Esophagus squamous epithelium (tissue), 5 donors: ENCODE measurements around the gene DNAAF3. TPM values are rescaled to one million over a fixed set of nuclear protein-coding genes. Genes with fewer than 3 reads are reported as not detected.
A peak's percentile ranks its signal among the peaks of the same experiment; 100 is the strongest.

ENCODE experiments used
- DNase-seq: peaks from one replicate; lab custom pipeline; 2025; lab: John Stamatoyannopoulos, UW
- H3K27ac ChIP-seq, 4 donors: fragments of 200-600 bp; sonication (generic); one replicate each; pipeline ENCODE4 v1.5.1; 2016 to 2019; ENCODE audit warnings: mild to moderate bottlenecking in 1 of 4
- H3K27me3 ChIP-seq, 4 donors: fragments of 200-600 bp; sonication (generic); 1 replicate in 3 of 4; 2 replicates in 1 of 4; pipeline versions ENCODE4 v1.5.1 to v1.6.0; 2017 to 2021; ENCODE audit warnings: antibody characterized with exemption in 1 of 4
- H3K36me3 ChIP-seq, 3 donors: fragments of 200-600 bp; sonication (generic); one replicate each; pipeline ENCODE4 v1.5.1; 2016 to 2019
- H3K4me1 ChIP-seq, 3 donors: fragments of 200-600 bp; sonication (generic); one replicate each; pipeline ENCODE4 v1.5.1; 2017 to 2019
- H3K4me3 ChIP-seq, 4 donors: fragments of 200-600 bp; sonication (generic); 1 replicate in 3 of 4; 2 replicates in 1 of 4; pipeline ENCODE4 v1.5.1; 2016 to 2019; ENCODE audit warnings: mild to moderate bottlenecking in 2 of 4, moderate library complexity in 1 of 4
- H3K9me3 ChIP-seq, 3 donors: fragments of 200-600 bp; sonication (generic); one replicate each; pipeline ENCODE4 v1.5.1; 2016 to 2019
- POLR2A ChIP-seq, 4 donors: fragments of 450-650 bp; IDR thresholded peaks; one replicate each; pipeline ENCODE4 v1.6.1; 2017; ENCODE audit warnings: antibody characterized with exemption in 4 of 4, mild to moderate bottlenecking in 4 of 4, moderate library complexity in 3 of 4
- WGBS, 2 donors: methylation state at CpG; one replicate each; pipeline ENCODE4 v1.1.5; 2018; 5-methylcytosine and 5-hydroxymethylcytosine counted together
- intact Hi-C: fragments of 100-400 bp; cut with DNase I; formaldehyde crosslinking; loops from one replicate; pipeline ENCODE4 v1.15.0; 2022
- total RNA-seq, 4 donors: library from RNA; depleted of rRNA; stranded (reverse); fragments of >200 nt; gene quantifications; one replicate each; pipeline ENCODE4 v1.1.0, GENCODE V29; 2016
- TF ChIP-seq, protein P1 (sequence below), 6 experiments: fragments of 450-650 bp in 4 of 6; fragments of 200-600 bp in 2 of 6; sonication (generic) in 2 of 6; IDR thresholded peaks; one replicate each; pipeline ENCODE4 v1.5.1; 2016 to 2019; ENCODE audit warnings: antibody characterized with exemption in 6 of 6, mild to moderate bottlenecking in 4 of 6, moderate library complexity in 4 of 6
- donor health status: DM: yes; HTN: yes; CAD: no.

DNAAF3 gene
- 1 to 10 TPM in 3 of 4 donors, under 1 TPM in 1; 0.53 to 2.8 (median 1.4) TPM for total RNA-seq

DNA sequence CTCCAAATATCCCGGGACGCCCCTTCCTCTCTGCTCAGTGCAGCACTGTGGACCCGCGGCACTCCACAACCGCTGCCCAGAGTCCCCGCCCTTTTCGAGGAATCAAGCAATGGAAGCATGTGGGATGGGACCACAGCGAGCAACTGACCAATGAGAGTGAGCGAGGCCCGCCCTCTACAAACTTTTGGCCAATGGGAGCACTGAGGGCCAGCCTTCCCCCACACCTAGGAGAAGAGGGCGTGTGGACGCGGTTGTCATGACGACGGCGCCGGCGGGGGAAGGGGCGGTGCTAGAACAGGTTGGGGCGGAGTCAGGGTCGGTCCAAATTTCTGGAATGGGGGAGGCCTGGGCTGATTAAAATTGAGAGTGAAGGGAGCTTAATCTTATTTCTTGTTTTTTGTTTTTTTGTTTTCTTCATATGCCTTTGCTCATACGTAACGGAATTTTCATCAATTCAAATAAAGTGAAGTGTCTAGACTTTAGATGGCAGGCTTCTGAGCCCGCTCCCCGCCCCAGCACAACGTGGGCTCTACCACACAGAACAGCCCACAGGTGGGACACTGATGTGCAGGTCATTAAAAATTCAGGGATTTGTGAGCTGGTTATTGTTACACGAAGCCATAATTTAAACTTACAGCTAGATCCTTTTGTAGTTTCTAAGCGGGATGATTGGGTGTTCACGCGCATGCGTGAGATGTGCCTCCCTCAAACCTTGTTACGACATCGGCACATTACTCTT is at the start of gene DNAAF3:
DNAAF3 (minus strand) TSS at position 84 of the 739 bp plus-strand sequence. CDS start 200 bp downstream, outside the sequence.
- intact Hi-C loops, result no loop called here
- peaks cover 0 to 23% (median 13%) of the 10 kb centered on the region in 3 donors for H3K4me1 ChIP-seq
- WGBS, 2 donors, result 2 to 5% methylated on average over 23 to 29 of the region's 33 CpGs
- TF ChIP-seq POLR2A (IDR thresholded peaks at IDR 0.05), result no peak
- TF ChIP-seq, protein P1, sequence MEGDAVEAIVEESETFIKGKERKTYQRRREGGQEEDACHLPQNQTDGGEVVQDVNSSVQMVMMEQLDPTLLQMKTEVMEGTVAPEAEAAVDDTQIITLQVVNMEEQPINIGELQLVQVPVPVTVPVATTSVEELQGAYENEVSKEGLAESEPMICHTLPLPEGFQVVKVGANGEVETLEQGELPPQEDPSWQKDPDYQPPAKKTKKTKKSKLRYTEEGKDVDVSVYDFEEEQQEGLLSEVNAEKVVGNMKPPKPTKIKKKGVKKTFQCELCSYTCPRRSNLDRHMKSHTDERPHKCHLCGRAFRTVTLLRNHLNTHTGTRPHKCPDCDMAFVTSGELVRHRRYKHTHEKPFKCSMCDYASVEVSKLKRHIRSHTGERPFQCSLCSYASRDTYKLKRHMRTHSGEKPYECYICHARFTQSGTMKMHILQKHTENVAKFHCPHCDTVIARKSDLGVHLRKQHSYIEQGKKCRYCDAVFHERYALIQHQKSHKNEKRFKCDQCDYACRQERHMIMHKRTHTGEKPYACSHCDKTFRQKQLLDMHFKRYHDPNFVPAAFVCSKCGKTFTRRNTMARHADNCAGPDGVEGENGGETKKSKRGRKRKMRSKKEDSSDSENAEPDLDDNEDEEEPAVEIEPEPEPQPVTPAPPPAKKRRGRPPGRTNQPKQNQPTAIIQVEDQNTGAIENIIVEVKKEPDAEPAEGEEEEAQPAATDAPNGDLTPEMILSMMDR (IDR thresholded peaks at IDR 0.05), result peak in 1 of 6 experiments; percentile 14
- H3K27me3 ChIP-seq, result peaks cover 2 to 99% (median 6%) of the 10 kb centered on the region in 4 donors
- DNase-seq, result peak; percentile 65
- peak within 1 kb of the TSS; percentile 13 to 69 (median 50) for H3K4me3 ChIP-seq
- H3K27ac ChIP-seq, result peak within 1 kb of the TSS in 3 of 4 donors; percentile 34 to 68 (median 66)
- H3K36me3 ChIP-seq, result no peaks in the 10 kb centered on the region
- no peaks in the 10 kb centered on the region for H3K9me3 ChIP-seq

DNA sequence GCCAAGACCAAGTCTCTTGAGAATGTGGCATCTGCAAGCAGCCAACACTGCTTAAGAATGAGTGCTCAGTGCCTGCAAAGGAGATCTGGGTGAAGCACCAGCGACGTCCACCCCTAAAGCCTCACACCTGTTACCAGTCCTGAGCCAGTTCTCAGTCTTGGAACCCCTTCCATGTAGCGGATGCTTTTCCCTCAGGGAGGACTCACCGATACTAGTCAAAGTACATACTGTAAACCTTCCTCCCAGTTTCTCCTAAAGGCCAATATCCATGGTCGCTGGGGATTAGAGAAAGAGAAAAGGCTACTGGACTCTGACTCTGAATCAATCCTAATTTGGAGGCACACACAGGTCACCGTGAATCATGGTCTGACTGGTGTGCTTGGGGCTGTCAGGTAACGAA is 47.1 kb upstream of the DNAAF3 start:
- Histone ChIP-seq H3K4me1 (peaks cover 10 to 34% (median 20%) of the 10 kb centered on the region in 3 donors), H3K9me3 (peaks cover 0 to 10% (median 6%) of the 10 kb centered on the region in 3 donors), H3K27ac (no peak overlapping the region), H3K36me3 (no peaks in the 10 kb centered on the region), H3K27me3 (peaks cover 0 to 36% (median 0%) of the 10 kb centered on the region in 4 donors), H3K4me3 (no peak overlapping the region)
- no peak for DNase-seq
- TF ChIP-seq, protein P1 (IDR thresholded peaks at IDR 0.05), result no peak
- TF ChIP-seq POLR2A (IDR thresholded peaks at IDR 0.05), result no peak
- WGBS, 2 donors, result 80% methylated on average over 3 to 6 of the region's 7 CpGs
- intact Hi-C loops, result no loop called here

DNA sequence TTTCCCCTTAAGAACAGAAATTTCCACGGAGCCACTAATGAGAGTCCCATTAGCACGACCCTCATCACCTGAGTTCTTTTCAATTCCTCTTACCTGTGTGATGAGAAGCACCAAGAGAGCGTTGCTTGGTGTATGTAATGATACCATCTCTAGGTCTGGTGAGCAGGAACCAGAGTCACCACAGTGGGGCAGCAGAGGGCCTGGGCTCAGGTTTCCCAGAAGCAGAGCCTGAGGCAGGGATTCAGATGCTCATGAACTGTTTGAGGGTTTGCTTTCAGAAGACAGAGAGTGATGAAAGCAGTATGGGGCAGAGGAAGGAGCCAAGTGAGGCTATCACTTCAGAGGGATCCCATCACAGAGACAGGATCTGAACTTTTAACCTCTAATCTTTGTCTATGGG is 46.0 kb upstream of the DNAAF3 start:
- 77% methylated on average over 2 of the region's 3 CpGs; no CpG with 5 or more reads in 1 of the 2 donors for WGBS, 2 donors
- DNase-seq, result no peak
- Histone ChIP-seq H3K4me3 (no peak overlapping the region), H3K27me3 (peaks cover 0 to 36% (median 0%) of the 10 kb centered on the region in 4 donors), H3K4me1 (peaks cover 11 to 35% (median 19%) of the 10 kb centered on the region in 3 donors), H3K36me3 (no peaks in the 10 kb centered on the region), H3K9me3 (peaks cover 0 to 10% (median 6%) of the 10 kb centered on the region in 3 donors), H3K27ac (no peak overlapping the region)
- TF ChIP-seq, protein P1 (IDR thresholded peaks at IDR 0.05), result peak in 2 of 6 experiments; percentile 38 to 57
- no peak for TF ChIP-seq POLR2A (IDR thresholded peaks at IDR 0.05)
- intact Hi-C loops, result no loop called here

DNA sequence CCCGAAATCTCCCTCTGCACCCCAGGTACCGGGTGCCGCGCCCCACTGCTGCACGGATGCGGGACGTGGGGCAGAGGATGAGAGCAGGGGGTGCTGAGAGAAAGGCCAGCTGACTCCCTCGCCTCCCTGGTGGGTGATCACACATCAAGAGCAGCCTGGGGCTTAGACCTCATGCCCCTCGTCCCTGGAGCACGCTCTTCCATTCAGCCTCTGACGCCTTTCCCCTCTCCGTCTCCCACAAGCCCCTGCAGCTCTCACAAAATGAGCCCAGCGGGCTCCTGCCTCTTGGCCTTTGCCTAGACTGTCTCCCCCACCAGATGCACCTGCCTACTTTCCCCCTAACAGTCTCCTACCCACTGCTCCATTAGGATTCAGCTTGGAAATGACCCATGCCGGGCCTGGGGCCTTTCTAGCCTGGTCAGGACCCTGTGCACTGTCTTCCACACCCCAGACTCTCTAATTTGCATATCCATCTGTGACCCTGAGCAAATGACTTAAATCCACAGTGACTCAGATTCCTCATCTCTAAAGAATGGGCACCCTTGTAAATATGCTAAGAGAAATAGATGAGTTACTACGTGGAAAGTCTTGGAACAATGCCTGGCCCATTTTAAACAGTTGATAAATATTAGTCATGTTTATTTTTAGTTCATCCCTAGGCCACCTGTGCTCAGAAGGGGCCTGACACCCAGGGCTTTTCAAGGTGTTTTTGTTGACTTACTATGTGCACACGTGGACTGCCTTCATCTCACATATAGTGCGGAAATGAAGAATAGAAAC is 43.5 kb upstream of the DNAAF3 start:
- Histone ChIP-seq H3K4me1 (peaks cover 9 to 31% (median 17%) of the 10 kb centered on the region in 3 donors), H3K4me3 (no peak overlapping the region), H3K9me3 (peaks cover 0 to 10% (median 6%) of the 10 kb centered on the region in 3 donors), H3K36me3 (no peaks in the 10 kb centered on the region), H3K27me3 (peaks cover 0 to 58% (median 0%) of the 10 kb centered on the region in 4 donors), H3K27ac (peak overlapping the region in 3 of 4 donors; percentile 30 to 46 (median 34))
- intact Hi-C loops, result no loop called here
- no peak for TF ChIP-seq POLR2A (IDR thresholded peaks at IDR 0.05)
- TF ChIP-seq, protein P1 (IDR thresholded peaks at IDR 0.05), result no peak
- no peak for DNase-seq
- 58 to 60% methylated on average over 13 to 16 of the region's 17 CpGs for WGBS, 2 donors
